Uterus (tissue), 2 donors: ENCODE results near the gene CD48.

Experiments
- POLR2A ChIP-seq, 2 donors: fragments of 450-650 bp; IDR thresholded peaks; one replicate each; pipeline ENCODE4 v1.6.1; 2016; ENCODE audit warnings: antibody characterized with exemption in 2 of 2, mild to moderate bottlenecking in 1 of 2, moderate library complexity in 1 of 2
- TF ChIP-seq, protein P1 (sequence below), 4 experiments: fragments of 200-600 bp in 2 of 4; fragments of 450-650 bp in 2 of 4; sonication (generic) in 2 of 4; IDR thresholded peaks; one replicate each; pipeline ENCODE4 v1.5.1; 2016 to 2019; ENCODE audit warnings: antibody characterized with exemption in 4 of 4, mild to moderate bottlenecking in 2 of 4, moderate library complexity in 1 of 4

DNA sequence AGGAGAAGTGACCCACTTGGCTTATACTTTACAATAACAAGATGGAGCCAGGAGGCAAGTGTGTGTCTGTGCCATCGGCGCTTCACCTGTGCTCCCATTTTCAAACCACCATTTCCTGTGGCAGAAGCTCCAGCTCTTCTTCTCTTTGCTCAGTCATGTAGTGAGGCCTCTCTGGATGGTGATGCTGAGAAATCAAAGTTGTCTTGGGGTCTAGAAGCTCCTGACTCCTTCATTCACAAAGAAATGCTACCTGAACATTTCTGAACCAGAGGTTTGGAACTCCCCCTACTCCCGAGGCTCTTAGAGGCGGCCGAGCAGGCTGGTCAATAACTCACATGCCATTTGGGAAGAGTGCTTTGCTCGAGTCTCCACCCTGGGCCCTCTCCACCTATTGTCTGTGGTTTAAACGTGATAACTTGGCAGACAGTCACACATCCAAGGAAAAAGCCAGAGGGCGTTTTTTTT is 82.8 kb downstream of the CD48 start:
- no peak for TF ChIP-seq POLR2A (IDR thresholded peaks at IDR 0.05)
- TF ChIP-seq, protein P1, sequence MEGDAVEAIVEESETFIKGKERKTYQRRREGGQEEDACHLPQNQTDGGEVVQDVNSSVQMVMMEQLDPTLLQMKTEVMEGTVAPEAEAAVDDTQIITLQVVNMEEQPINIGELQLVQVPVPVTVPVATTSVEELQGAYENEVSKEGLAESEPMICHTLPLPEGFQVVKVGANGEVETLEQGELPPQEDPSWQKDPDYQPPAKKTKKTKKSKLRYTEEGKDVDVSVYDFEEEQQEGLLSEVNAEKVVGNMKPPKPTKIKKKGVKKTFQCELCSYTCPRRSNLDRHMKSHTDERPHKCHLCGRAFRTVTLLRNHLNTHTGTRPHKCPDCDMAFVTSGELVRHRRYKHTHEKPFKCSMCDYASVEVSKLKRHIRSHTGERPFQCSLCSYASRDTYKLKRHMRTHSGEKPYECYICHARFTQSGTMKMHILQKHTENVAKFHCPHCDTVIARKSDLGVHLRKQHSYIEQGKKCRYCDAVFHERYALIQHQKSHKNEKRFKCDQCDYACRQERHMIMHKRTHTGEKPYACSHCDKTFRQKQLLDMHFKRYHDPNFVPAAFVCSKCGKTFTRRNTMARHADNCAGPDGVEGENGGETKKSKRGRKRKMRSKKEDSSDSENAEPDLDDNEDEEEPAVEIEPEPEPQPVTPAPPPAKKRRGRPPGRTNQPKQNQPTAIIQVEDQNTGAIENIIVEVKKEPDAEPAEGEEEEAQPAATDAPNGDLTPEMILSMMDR (IDR thresholded peaks at IDR 0.05) = no peak
